HUDEP-2 (cell line): ENCODE data around the gene TSEN54.
"Not testable (repeated sequence)": the region's sequence is repeated elsewhere in the genome, so short reads cannot be mapped to it uniquely, and the experiment has no call there.

Source experiments
- DNase-seq, 76 experiments: peaks; one replicate each; lab custom pipeline; 2025; ENCODE audit not compliant: unreplicated experiment in 76 of 76; lab: John Stamatoyannopoulos, UW

The TSEN54 gene

DNA sequence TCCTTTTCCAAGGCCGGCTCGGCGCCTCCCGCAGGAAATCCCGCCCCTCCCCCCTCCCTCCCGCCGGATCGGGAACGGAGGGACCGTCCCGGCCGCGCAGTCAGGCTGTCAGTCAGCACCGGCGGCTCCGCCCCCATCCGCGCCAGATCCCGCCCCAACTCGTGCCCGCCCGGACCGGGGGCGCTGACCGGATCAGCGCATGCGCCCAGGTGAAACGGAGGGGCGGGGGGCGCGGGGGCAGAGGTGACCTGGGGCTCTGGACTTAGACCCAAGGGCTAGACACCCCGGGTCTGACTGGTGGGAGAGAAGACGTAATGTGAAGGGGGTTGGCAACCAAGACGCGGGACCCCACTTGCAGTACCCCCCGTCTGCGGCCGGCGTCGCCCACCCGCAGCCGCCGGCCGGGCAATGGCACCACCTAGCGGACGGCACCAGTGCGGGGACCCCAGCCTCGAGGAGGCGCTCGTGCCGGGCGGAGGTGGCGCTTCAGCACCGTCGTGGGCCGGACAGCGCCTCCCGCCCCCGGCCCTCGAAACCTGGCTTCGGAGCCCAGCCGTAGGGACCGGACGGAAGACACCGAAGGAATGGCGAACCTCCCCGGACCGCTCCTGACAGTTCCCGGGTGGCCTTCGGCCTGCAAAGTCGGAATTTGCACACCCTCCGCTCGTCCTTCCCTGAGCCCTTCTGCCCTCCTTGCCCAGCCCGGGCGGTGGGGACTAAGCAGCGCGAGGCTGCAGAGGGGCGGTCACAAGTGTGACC, 653 bp upstream of the TSEN54 start, which contains the start of gene CASKIN2:
CASKIN2 (minus strand) TSS at position 42 of the 759 bp plus-strand sequence. CDS start 1,733 bp downstream, outside the sequence.
- peak in 68 of 76 experiments; percentile 0 to 87 (median 62) for DNase-seq

GRCh38 chr17:75516619-75517296, 430 bp downstream of the TSEN54 start:
- DNase-seq = peak in 19 of 76 experiments; percentile 3 to 50 (median 20)

DNA sequence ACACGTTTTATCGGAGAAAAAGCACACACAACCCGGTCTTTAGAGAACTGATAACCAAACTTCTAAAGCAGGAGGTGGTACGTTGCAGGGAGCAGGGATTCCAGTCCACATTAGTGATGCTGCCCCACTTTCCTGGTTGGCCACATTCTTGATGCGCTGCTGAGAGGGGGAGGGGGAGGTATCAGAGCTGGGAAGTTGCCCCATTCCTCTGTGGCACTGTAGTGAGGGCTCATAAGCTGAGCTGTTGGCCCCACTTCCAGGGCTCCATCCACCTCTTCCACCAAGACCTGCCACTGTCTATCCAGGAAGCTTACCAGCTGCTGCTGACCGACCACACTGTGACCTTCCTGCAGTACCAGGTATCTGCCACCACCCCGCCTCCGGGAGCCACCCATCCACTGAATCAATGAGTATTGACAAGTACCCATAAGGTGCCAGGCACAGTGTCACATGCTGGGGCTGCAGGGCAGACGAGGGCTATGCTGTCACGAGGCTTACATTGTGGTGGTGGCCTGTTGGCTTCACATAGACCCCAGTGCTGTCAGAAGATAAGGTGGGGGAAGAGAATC, 1.1 kb downstream of the TSEN54 start:
- DNase-seq = peak in 7 of 76 experiments; percentile 5 to 40 (median 9)

- DNase-seq = peak in 56 of 76 experiments; percentile 4 to 78 (median 39)
Measured at GRCh38 chr17:75518201-75518600, 1.9 kb downstream of the TSEN54 start.

GRCh38 chr17:75518983-75519537, 2.7 kb downstream of the TSEN54 start:
- DNase-seq = no peak

GRCh38 chr17:75520413-75520812, 4.1 kb downstream of the TSEN54 start:
- not testable (repeated sequence) for DNase-seq

DNA sequence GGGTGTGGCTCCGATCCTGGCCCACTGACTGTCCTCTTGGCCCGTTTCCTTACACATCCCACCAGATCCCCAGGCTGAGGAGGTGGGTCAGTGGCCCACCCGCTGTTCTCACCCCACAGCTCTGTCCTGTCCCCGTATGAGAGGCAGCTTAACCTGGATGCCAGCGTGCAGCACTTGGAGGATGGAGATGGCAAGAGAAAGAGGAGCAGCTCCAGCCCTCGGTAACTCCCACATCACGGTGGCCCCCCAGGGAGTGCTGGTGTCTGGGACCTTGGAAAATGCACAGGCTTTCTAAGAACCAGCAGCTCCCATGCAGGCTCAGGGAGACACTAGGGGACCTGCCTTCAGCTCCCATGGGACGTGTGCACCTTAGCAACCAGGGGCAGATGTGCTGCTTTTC, 5.0 kb downstream of the TSEN54 start:
- DNase-seq = no peak

GRCh38 chr17:75521951-75522727, 5.8 kb downstream of the TSEN54 start:
- no peak for DNase-seq

DNA sequence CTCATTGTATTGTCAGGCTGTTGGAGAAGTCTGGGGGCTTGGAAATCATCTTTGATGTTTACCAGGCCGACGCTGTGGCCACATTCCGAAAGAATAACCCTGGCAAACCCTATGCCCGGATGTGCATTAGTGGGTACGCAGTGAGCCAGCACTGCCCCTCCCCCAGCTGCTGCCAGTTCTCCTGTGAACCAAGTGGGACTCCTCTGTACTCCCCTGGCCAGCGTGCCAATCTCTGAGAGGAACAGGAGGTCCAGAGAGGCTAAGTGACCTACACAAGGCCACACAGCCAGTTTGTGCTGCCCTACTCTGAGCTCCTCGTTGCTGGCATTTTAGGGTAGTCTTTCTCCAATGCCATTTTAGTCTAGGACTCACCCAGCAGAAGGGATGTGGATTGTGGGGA, 7.3 kb downstream of the TSEN54 start:
- no peak for DNase-seq

DNA sequence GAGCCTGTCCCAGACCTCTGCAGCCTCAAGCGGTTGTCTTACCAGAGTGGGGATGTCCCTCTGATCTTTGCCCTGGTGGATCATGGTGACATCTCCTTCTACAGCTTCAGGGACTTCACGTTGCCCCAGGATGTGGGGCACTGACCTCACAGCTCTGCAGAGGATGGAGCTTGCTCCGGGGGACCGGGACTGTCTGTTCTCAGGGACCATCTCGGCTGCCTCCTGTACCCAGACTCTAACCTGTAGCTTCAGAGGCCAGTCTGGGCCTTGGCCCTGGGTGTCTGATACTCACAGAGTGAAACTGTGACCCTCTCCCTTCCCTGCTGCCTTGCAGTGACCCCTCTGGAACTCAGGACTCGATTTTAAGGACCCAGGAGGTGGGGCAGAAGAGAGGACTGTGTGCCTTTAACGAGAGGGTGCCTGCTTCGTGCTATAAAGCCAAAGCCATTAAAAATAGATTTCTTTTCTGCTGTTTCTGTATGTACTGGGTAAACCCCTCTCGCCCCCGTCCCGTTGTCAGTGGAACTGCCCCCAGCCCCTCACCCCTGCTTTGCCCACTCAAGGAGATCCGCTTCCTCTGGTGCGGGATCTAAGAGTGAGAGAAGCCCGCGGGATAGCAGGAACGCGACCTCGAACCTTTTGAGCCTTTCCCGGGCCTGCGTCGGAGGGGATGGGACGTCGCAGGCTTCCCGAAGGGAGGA, 8.1 kb downstream of the TSEN54 start:
- no peak for DNase-seq

GRCh38 chr17:75524970-75525805, 8.9 kb downstream of the TSEN54 start, which contains the start of gene LLGL2:
Gene LLGL2 (plus strand): TSS chr17:75525697. CDS start chr17:75543427, 17,730 bp downstream.
- DNase-seq = peak in 68 of 76 experiments; percentile 11 to 75 (median 56)

DNA sequence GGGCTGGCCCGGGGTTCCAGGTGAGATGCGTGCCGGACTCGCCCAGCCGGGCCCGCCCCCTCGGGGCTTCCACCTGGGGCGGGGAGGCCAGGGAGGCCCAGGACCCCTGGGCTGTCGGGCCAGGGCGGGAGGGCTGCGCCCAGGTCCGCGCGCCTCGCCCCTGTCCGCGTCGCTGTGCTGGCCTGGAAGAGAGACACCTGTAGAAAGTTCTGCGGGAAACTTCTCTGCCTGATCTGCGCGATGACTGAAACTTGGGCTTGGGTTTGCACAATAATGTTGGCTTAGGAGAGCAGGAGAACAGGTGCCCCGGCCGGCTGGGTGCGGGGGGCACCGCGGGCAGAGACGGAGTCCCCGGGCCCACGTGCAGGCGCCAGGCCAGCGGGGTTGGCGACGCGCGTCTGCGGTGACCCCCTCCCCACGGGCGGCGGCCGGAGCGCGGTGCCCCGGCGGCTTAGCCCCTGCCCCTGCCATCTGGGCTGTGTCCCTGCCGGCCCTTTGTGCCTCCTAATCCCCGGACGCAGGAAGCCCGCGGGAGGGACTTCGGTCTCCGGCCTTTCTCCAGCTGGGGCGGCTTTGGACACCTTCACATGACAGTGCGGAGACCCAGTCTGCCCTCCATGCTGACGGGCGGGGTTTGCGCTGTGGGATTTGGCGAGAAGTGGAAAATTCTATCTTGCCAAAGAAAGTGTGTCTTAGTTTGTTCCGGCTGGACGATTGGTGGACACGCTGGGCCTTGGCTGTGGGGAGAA, 9.7 kb downstream of the TSEN54 start:
- no peak for DNase-seq

GRCh38 chr17:75526555-75527270, 10.4 kb downstream of the TSEN54 start:
- DNase-seq = no peak

- DNase-seq = no peak
Measured at GRCh38 chr17:75530837-75531720, 14.8 kb downstream of the TSEN54 start.

DNA sequence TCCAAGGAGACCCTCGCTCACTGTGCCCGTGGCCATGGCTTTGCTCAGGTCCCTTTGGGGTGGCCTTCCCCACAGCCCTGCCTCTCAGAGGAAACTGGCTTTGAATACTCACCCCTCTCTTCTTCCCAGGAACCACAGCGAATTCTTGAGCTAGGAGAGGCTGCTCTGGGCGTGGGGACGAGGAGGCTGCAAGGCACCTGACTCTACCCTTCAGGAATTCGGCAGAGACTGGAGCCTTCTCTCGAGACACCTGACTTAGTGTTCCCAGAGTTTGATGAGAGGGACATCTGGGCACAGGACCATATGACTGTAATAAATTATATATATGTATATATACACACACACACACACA, 15.4 kb downstream of the TSEN54 start:
- DNase-seq = no peak

- peak in 72 of 76 experiments; percentile 5 to 84 (median 63) for DNase-seq
Measured at GRCh38 chr17:75535119-75535537, 18.8 kb downstream of the TSEN54 start.

GRCh38 chr17:75535871-75536270, 19.5 kb downstream of the TSEN54 start:
- no peak for DNase-seq
